ENCODE measurements around the gene FSTL1. TPM values are rescaled to one million over a fixed set of nuclear protein-coding genes. Genes with fewer than 3 reads are reported as not detected.

The FSTL1 gene
- total RNA-seq, 2 donors from 2014 or later: 20.4 to 81.8 TPM

DNA sequence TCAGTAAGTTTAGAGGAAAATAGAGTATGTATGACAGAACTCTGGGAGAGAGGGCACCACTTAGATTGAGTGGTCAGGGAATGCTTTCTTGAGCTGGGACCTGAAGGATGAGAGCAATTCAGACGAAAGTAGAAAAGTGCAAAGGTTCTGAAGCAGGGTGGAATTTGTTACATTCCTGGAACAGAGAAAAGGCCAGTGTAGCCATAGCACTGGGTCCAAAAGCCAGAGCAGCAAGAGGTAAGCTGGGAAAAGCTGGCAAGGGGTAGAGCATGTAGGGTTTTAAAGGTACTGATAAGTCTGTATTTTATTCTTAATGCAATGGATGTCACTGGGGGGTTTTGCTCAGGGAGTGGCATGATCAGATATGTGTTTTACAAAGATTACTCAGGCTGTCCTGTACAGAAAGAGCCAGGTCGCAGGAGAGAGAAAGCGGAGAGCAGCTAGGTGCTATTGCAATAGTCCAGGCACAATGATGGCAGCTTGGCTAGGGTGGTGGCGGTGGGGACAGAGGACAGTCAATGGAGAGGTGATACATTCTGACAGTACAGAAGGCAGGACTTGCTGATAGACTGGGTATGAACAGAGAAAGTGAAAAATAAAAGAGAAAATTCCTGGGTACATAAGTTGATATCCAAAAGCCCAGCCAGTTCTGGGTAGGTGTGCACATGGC lies 17.0 kb downstream of the FSTL1 start:
- Histone ChIP-seq H3K9me3 (no peaks in the 10 kb centered on the region), H3K4me1 (peaks cover 10% of the 10 kb centered on the region), H3K27me3 (no peaks in the 10 kb centered on the region), H3K4me3 (no peak overlapping the region), H3K27ac (no peak overlapping the region), H3K36me3 (no peaks in the 10 kb centered on the region), H3K9ac (ENCODE audit: low read depth in 2 of 2, low read length in 2 of 2) (no peak overlapping the region)
- no peak for DNase-seq
- TF ChIP-seq, protein P1, sequence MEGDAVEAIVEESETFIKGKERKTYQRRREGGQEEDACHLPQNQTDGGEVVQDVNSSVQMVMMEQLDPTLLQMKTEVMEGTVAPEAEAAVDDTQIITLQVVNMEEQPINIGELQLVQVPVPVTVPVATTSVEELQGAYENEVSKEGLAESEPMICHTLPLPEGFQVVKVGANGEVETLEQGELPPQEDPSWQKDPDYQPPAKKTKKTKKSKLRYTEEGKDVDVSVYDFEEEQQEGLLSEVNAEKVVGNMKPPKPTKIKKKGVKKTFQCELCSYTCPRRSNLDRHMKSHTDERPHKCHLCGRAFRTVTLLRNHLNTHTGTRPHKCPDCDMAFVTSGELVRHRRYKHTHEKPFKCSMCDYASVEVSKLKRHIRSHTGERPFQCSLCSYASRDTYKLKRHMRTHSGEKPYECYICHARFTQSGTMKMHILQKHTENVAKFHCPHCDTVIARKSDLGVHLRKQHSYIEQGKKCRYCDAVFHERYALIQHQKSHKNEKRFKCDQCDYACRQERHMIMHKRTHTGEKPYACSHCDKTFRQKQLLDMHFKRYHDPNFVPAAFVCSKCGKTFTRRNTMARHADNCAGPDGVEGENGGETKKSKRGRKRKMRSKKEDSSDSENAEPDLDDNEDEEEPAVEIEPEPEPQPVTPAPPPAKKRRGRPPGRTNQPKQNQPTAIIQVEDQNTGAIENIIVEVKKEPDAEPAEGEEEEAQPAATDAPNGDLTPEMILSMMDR (IDR thresholded peaks at IDR 0.05): no peak
- intact Hi-C loops (cut with DNase I): no loop called here

DNA sequence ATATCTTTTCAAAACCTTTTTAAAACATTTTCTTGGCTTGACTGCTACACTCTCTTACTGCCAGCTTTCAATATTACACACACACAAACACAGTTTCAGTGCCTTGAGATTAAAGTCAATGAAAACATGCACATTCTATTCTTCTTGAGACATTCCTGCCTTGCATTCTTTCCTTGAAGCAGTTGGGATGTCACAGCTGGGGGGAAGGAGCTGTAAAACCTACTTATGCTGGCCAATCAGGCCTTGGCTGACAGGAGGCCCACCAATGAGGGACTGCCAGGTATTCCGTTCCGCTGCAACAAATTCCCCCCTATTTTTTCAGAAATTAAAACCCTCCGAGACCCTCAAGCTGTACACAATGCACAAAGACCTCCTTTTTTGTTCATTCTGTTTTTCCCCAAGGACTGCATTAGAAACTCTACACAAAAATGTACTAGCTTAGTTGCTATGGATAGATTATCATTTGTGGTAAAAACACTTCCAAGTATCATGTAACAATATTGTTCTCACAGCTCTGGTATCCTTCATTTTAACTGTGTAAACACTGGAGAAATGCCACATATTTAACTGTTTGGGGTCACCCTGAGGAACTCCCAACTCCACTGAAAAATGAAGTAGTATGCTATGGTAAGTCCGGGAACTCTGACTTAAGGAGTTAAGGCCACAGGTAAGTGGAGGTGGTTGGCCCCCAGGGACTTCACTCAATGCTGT lies 18.5 kb downstream of the FSTL1 start:
- Histone ChIP-seq H3K9ac (ENCODE audit: low read depth in 2 of 2, low read length in 2 of 2) (no peak overlapping the region), H3K4me3 (no peak overlapping the region), H3K36me3 (no peaks in the 10 kb centered on the region), H3K27me3 (no peaks in the 10 kb centered on the region), H3K4me1 (peaks cover 5% of the 10 kb centered on the region), H3K27ac (no peak overlapping the region), H3K9me3 (no peaks in the 10 kb centered on the region)
- DNase-seq: no peak
- intact Hi-C loops (cut with DNase I): no loop called here
- TF ChIP-seq, protein P1 (IDR thresholded peaks at IDR 0.05): no peak

DNA sequence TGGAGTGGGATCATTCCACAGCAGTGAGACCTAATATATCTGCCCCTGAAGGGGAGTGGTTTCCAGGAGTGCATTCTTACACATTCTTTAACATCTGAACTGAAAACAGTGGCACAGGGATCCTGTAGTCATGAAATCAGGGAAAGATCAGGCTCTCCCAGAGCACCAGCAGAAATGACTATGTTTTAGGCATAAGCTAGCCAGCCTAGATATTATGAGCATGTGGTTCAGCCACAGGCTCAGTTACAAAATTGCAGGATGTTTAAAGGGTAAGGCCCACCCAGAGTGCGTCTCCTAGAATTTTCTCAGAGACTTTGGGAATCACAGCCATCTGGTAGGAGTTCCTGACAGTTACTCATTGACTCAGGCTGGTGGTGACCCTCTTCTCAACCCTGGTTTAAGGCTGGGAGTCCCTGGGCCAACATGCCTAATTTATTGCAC lies 20.9 kb downstream of the FSTL1 start:
- H3K27ac ChIP-seq: no peak overlapping the region
- TF ChIP-seq, protein P1 (IDR thresholded peaks at IDR 0.05): no peak
- intact Hi-C loops (cut with DNase I): no loop called here
- H3K27me3 ChIP-seq: no peaks in the 10 kb centered on the region
- no peak overlapping the region for H3K9ac ChIP-seq (ENCODE audit: low read depth in 2 of 2, low read length in 2 of 2)
- no peaks in the 10 kb centered on the region for H3K36me3 ChIP-seq
- no peaks in the 10 kb centered on the region for H3K9me3 ChIP-seq
- H3K4me1 ChIP-seq: no peaks in the 10 kb centered on the region
- DNase-seq: no peak
- no peak overlapping the region for H3K4me3 ChIP-seq

DNA sequence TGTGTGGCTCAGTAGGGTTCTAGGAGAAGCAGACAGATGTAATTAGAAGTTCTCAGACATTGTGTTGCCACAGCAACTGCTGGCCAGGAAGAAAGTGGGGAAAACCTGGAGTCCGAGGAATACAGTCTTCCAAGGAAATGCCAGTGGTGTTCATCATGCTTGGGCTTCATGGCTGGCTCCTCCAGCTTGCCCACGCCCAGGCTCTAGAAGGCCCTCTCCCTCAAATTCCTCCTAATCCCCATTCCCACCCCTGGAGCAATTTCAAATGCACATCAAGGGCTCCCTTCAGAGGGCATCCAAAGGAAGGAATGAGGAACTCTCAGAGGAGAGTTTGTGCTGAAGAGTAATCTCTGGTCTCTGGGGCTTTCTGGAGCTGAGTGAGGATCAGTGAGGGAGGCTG lies 21.9 kb downstream of the FSTL1 start:
- Histone ChIP-seq H3K9me3 (no peaks in the 10 kb centered on the region), H3K27ac (no peak overlapping the region), H3K4me1 (no peaks in the 10 kb centered on the region)

DNA sequence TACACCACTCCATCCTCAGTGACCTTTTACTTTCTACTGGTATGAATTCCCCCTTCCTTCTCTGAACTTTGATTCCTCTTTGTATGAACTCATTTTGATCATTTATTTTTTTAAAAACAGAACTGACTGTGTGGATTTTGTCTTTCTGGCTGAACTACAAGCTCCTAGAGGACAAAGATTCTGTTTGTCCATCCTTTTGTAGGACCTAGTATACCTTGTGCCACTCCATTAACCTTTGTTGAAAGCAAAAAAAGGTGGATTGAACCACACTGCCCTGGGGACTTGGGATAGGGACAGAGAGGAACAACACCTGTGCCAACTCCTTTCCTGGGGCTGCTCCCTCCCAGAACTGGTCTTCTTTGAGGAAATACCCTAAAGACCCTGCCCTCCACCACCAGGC lies 23.6 kb downstream of the FSTL1 start:
- Histone ChIP-seq H3K36me3 (no peaks in the 10 kb centered on the region), H3K4me3 (no peak overlapping the region), H3K27ac (no peak overlapping the region), H3K9me3 (no peaks in the 10 kb centered on the region), H3K4me1 (no peaks in the 10 kb centered on the region), H3K9ac (ENCODE audit: low read depth in 2 of 2, low read length in 2 of 2) (no peak overlapping the region), H3K27me3 (no peaks in the 10 kb centered on the region)
- TF ChIP-seq, protein P1 (IDR thresholded peaks at IDR 0.05): no peak
- DNase-seq: no peak
- intact Hi-C loops (cut with DNase I): no loop called here

More for the DNA sequence above, 21.9 kb downstream of the FSTL1 start:
- no peak overlapping the region for H3K4me3 ChIP-seq
- H3K36me3 ChIP-seq: no peaks in the 10 kb centered on the region
- no peaks in the 10 kb centered on the region for H3K27me3 ChIP-seq
- intact Hi-C loops (cut with DNase I): no loop called here
- TF ChIP-seq, protein P1 (IDR thresholded peaks at IDR 0.05): no peak
- no peak for DNase-seq
- H3K9ac ChIP-seq (ENCODE audit: low read depth in 2 of 2, low read length in 2 of 2): no peak overlapping the region

All from colonic mucosa (tissue), 4 donors.